IMR-90 (cell line): ENCODE results near the gene CEP63. TPM values are rescaled to one million over a fixed set of nuclear protein-coding genes. Genes with fewer than 3 reads are reported as not detected.

Experiments used
- ATAC-seq: fragments of 200-7000 bp; cut with Tn5 transposase; 2 replicates; pipeline ENCODE4 v1.9.1; 2020; ENCODE audit warnings: low read depth, mild to moderate bottlenecking, moderate library complexity
- BruUV-seq: library from RNA; stranded (reverse); fragments of 400-500 nt; replicated peaks from 2 replicates; lab custom pipeline; 2021; lab: Mats Ljungman, UMichigan
- CTCF ChIA-PET: fragments of 300-600 bp; formaldehyde crosslinking; extraction: SDS; loops from one replicate; lab custom pipeline; 2021; ENCODE audit warnings: antibody characterized with exemption; lab: Yijun Ruan, JAX
- POLR2A ChIA-PET: fragments of 300-600 bp; sonication (Branson Sonifier 250); formaldehyde crosslinking; loops from one replicate; lab custom pipeline; 2022; ENCODE audit warnings: antibody characterized with exemption; ENCODE audit not compliant: unreplicated experiment; lab: Charles Lee
- DNase-seq: peaks from one replicate; pipeline ENCODE4 v3.0.0; 2013
- H2AFZ ChIP-seq: replicated peaks from 2 replicates; pipeline ENCODE3; 2013; ENCODE audit warnings: low read length, mild to moderate bottlenecking; ENCODE audit not compliant: poor library complexity
- H2AK5ac ChIP-seq: 2 replicates; pipeline ENCODE4 v1.6.1; 2013; ENCODE audit warnings: low read depth, low read length, inconsistent platforms
- H2AK9ac ChIP-seq: replicated peaks from 2 replicates; pipeline ENCODE3; 2013; ENCODE audit warnings: mild to moderate bottlenecking, low read depth, low read length, moderate library complexity; ENCODE audit not compliant: poor library complexity
- H2BK120ac ChIP-seq: 2 replicates; pipeline ENCODE4 v1.6.1; 2013; ENCODE audit warnings: low read depth, low read length, inconsistent platforms
- H2BK15ac ChIP-seq: 3 replicates; pipeline ENCODE4 v1.6.1; 2013; ENCODE audit warnings: low read depth, low read length, inconsistent platforms
- H2BK20ac ChIP-seq: 2 replicates; pipeline ENCODE4 v1.6.1; 2013; ENCODE audit warnings: low read depth, mild to moderate bottlenecking, inconsistent platforms, low read length, moderate library complexity
- H2BK5ac ChIP-seq: 2 replicates; pipeline ENCODE4 v1.6.1; 2013; ENCODE audit warnings: mild to moderate bottlenecking, low read depth, low read length, inconsistent platforms; ENCODE audit not compliant: poor library complexity, severe bottlenecking
- H3K14ac ChIP-seq: replicated peaks from 2 replicates; pipeline ENCODE4 v1.6.1; 2013; ENCODE audit warnings: low read depth, low read length, inconsistent platforms
- H3K18ac ChIP-seq: 2 replicates; pipeline ENCODE4 v1.6.1; 2013; ENCODE audit warnings: low read depth, low read length, control low read depth
- H3K23ac ChIP-seq: 2 replicates; pipeline ENCODE4 v1.6.1; 2013; ENCODE audit warnings: low read depth, low read length, inconsistent platforms
- H3K27ac ChIP-seq: 2 replicates; pipeline ENCODE4 v1.5.1; 2013; ENCODE audit warnings: mild to moderate bottlenecking, control low read depth, low read length; ENCODE audit not compliant: insufficient read depth
- H3K27me3 ChIP-seq: 2 replicates; pipeline ENCODE4 v1.6.1; 2013; ENCODE audit warnings: low read length; ENCODE audit not compliant: control insufficient read depth, insufficient read depth
- H3K36me3 ChIP-seq: 2 replicates; pipeline ENCODE4 v1.6.1; 2013; ENCODE audit warnings: low read length, mixed read lengths; ENCODE audit not compliant: control insufficient read depth, insufficient read depth
- H3K4ac ChIP-seq: 2 replicates; pipeline ENCODE4 v1.6.1; 2013; ENCODE audit warnings: low read depth, low read length, inconsistent platforms
- H3K4me1 ChIP-seq: 2 replicates; pipeline ENCODE4 v1.6.1; 2013; ENCODE audit warnings: low read length, mixed read lengths; ENCODE audit not compliant: control insufficient read depth, insufficient read depth
- H3K4me2 ChIP-seq: 2 replicates; pipeline ENCODE4 v1.6.1; 2013; ENCODE audit warnings: low read depth, mild to moderate bottlenecking, control low read depth, low read length, moderate library complexity
- H3K4me3 ChIP-seq: 2 replicates; pipeline ENCODE4 v1.5.1; 2013; ENCODE audit warnings: low read depth, mild to moderate bottlenecking, control low read depth, low read length, moderate library complexity; ENCODE audit not compliant: insufficient read depth
- H3K56ac ChIP-seq: 2 replicates; pipeline ENCODE4 v1.6.1; 2013; ENCODE audit warnings: low read length, inconsistent platforms; ENCODE audit not compliant: insufficient read depth; ENCODE audit errors: extremely low read depth
- H3K79me1 ChIP-seq, 2 experiments: 2 replicates each; pipeline ENCODE4 v1.6.1; 2013; ENCODE audit warnings: low read length in 2 of 2, inconsistent platforms in 1 of 2, low read depth in 1 of 2
- H3K9ac ChIP-seq: 2 replicates; pipeline ENCODE4 v1.6.1; 2013; ENCODE audit warnings: low read depth, low read length, control low read depth
- H3K9me1 ChIP-seq: 2 replicates; pipeline ENCODE4 v1.6.1; 2013; ENCODE audit warnings: low read length, inconsistent platforms; ENCODE audit not compliant: insufficient read depth
- H3K9me3 ChIP-seq: 2 replicates; pipeline ENCODE4 v1.6.1; 2013; ENCODE audit warnings: low read length; ENCODE audit not compliant: control insufficient read depth, insufficient read depth
- H4K20me1 ChIP-seq: 2 replicates; pipeline ENCODE4 v1.6.1; 2013; ENCODE audit warnings: low read length, inconsistent platforms; ENCODE audit not compliant: insufficient read depth
- H4K5ac ChIP-seq: 2 replicates; pipeline ENCODE4 v1.6.1; 2013; ENCODE audit warnings: mild to moderate bottlenecking, low read depth, low read length, control low read depth
- H4K8ac ChIP-seq, 2 experiments: 2 replicates each; pipeline ENCODE4 v1.6.1; 2013; ENCODE audit warnings: low read depth in 2 of 2, low read length in 2 of 2, control low read depth in 1 of 2, inconsistent platforms in 1 of 2
- H4K91ac ChIP-seq: 2 replicates; pipeline ENCODE4 v1.6.1; 2013; ENCODE audit warnings: low read depth, low read length, inconsistent platforms; ENCODE audit not compliant: insufficient read depth
- BHLHE40 ChIP-seq: fragments of 150-350 bp; IDR thresholded peaks from 2 replicates; pipeline ENCODE4 v1.6.1; 2016; ENCODE audit warnings: mild to moderate bottlenecking, low read depth, low read length
- CEBPB ChIP-seq: IDR thresholded peaks from 2 replicates; pipeline ENCODE4 v1.6.1; 2012; ENCODE audit warnings: low read depth, low read length, improper control_type of control experiment
- CHD1 ChIP-seq: IDR thresholded peaks from 2 replicates; pipeline ENCODE4 v1.6.1; 2012; ENCODE audit warnings: low read depth, low read length, improper control_type of control experiment
- CTCF ChIP-seq: conservative IDR thresholded peaks from 2 replicates; pipeline ENCODE4 v1.5.1; 2012; ENCODE audit warnings: mild to moderate bottlenecking, low read depth, low read length, improper control_type of control experiment
- ELK1 ChIP-seq: fragments of 150-350 bp; IDR thresholded peaks from 2 replicates; pipeline ENCODE4 v1.6.1; 2016; ENCODE audit warnings: low read depth, mild to moderate bottlenecking, low read length, moderate library complexity, borderline replicate concordance
- FOS ChIP-seq: fragments of 150-350 bp; IDR thresholded peaks from 2 replicates; pipeline ENCODE4 v1.6.1; 2016; ENCODE audit warnings: low read depth, low read length
- MAFK ChIP-seq: IDR thresholded peaks from 2 replicates; pipeline ENCODE4 v1.6.1; 2012; ENCODE audit warnings: low read depth, low read length, improper control_type of control experiment
- MAZ ChIP-seq: IDR thresholded peaks from 2 replicates; pipeline ENCODE4 v1.6.1; 2012; ENCODE audit warnings: low read depth, mild to moderate bottlenecking, low read length, improper control_type of control experiment, moderate library complexity, borderline replicate concordance
- MXI1 ChIP-seq: IDR thresholded peaks from 2 replicates; pipeline ENCODE4 v1.6.1; 2012; ENCODE audit warnings: low read depth, mild to moderate bottlenecking, low read length, moderate library complexity, borderline replicate concordance
- NFE2L2 ChIP-seq: fragments of 150-350 bp; IDR thresholded peaks from 2 replicates; pipeline ENCODE4 v1.6.1; 2016; ENCODE audit warnings: low read depth, mild to moderate bottlenecking, low read length
- POLR2A ChIP-seq: IDR thresholded peaks from 2 replicates; pipeline ENCODE4 v1.6.1; 2012; ENCODE audit warnings: mild to moderate bottlenecking, low read depth, low read length
- RAD21 ChIP-seq: IDR thresholded peaks from 2 replicates; pipeline ENCODE4 v1.6.1; 2012; ENCODE audit warnings: low read length, improper control_type of control experiment
- RCOR1 ChIP-seq: IDR thresholded peaks from 2 replicates; pipeline ENCODE4 v1.6.1; 2012; ENCODE audit warnings: mild to moderate bottlenecking, low read length, improper control_type of control experiment; ENCODE audit not compliant: insufficient replicate concordance
- RFX5 ChIP-seq: IDR thresholded peaks from 2 replicates; pipeline ENCODE4 v1.8.0; 2012; ENCODE audit warnings: low read depth, mild to moderate bottlenecking, low read length, moderate library complexity
- SMC3 ChIP-seq: fragments of 150-350 bp; IDR thresholded peaks from 2 replicates; pipeline ENCODE4 v1.6.1; 2016; ENCODE audit warnings: low read depth, mild to moderate bottlenecking, antibody characterized with exemption, low read length, moderate library complexity
- USF2 ChIP-seq: fragments of 150-350 bp; IDR thresholded peaks from 2 replicates; pipeline ENCODE4 v1.6.1; 2017; ENCODE audit warnings: mild to moderate bottlenecking, antibody characterized with exemption, low read length, low read depth
- WGBS, 2 experiments: methylation state at CpG; one replicate each; pipeline versions ENCODE4 v1.1.5 to v1.1.7; 2013; ENCODE audit warnings: missing lambda C conversion rate in 2 of 2; ENCODE audit not compliant: insufficient read length in 1 of 2; ENCODE audit errors: extremely low coverage in 2 of 2; 5-methylcytosine and 5-hydroxymethylcytosine counted together
- dilution Hi-C: fragments of 300-500 bp; cut with HindIII; formaldehyde crosslinking; loops from one replicate; pipeline ENCODE4 v1.14.3; 2018; ENCODE audit warnings: low sequenced_read_pairs; ENCODE audit not compliant: unreplicated experiment
- in situ Hi-C: fragments of 300-500 bp; cut with MboI; formaldehyde crosslinking; loops from 3 replicates; pipeline ENCODE4 v1.14.3; 2019; ENCODE audit warnings: low sequenced_read_pairs, inconsistent platforms, mixed read lengths
- intact Hi-C: fragments of 100-400 bp; cut with micrococcal nuclease; formaldehyde crosslinking; loops from 2 replicates; pipeline ENCODE4 v1.10.0; 2022
- polyA plus RNA-seq, 3 experiments: library from polyadenylated mRNA; depleted of rRNA; stranded (reverse); fragments of >200 nt; gene quantifications; 2 replicates each; pipeline ENCODE4 v1.2.3, GENCODE V29; 2012; ENCODE audit warnings: low replicate concordance in 1 of 3
- total RNA-seq: library from RNA; depleted of rRNA; stranded (reverse); fragments of >200 nt; gene quantifications from 2 replicates; pipeline ENCODE4 v1.2.3, GENCODE V29; 2012

CEP63 gene
- total and polyA plus RNA-seq, 2 of the 4 experiments (the other 2 are of a cell fraction): 6.5 to 9.1 TPM

GRCh38 chr3:134445095-134445494, 40.8 kb upstream of the CEP63 start:
- Histone ChIP-seq H2AFZ (no peak overlapping the region), H4K91ac (no peak overlapping the region), H2AK9ac (no peak overlapping the region), H3K27me3 (no peaks in the 10 kb centered on the region), H2BK15ac (no peak overlapping the region), H4K8ac (no peak overlapping the region), H3K27ac (no peak overlapping the region), H3K4ac (no peak overlapping the region), H3K4me1 (peaks cover 20% of the 10 kb centered on the region), H3K9ac (no peak overlapping the region), H3K36me3 (no peaks in the 10 kb centered on the region), H2BK20ac (no peak overlapping the region), H3K4me2 (no peak overlapping the region), H3K56ac (no peak overlapping the region), H4K5ac (no peak overlapping the region; the same call in 1 of the 2 replicates), H3K14ac (no peak overlapping the region), H2AK5ac (no peak overlapping the region), H2BK5ac (no peak overlapping the region), H3K9me1 (peaks cover 21% of the 10 kb centered on the region), H3K18ac (peak overlapping the region; percentile 14; the same call in 1 of the 2 replicates), H2BK120ac (no peak overlapping the region), H4K20me1 (no peaks in the 10 kb centered on the region), H3K23ac (no peak overlapping the region), H3K9me3 (no peaks in the 10 kb centered on the region), H3K79me1 (peaks cover 3 to 9% of the 10 kb centered on the region in 2 experiments; a peak in 2 of 4 replicates), H3K4me3 (no peak overlapping the region)
- DNase-seq (no peak), ATAC-seq (no peak)
- POLR2A ChIA-PET: interaction anchor here (1.0 kb wide), 1 partner anchor 71 kb away, joined by 3 read pairs; the partner anchor contains the start of gene AMOTL2
- dilution Hi-C loops: no loop called here
- intact Hi-C loops: loop anchor here (5.0 kb wide), 1 partner anchor 73 kb away; the partner anchor contains the start of gene AMOTL2
- no CpG with 5 or more reads among the region's 1 CpG for WGBS, 2 experiments
- no peak for TF ChIP-seq RCOR1
- TF ChIP-seq RAD21: no peak
- TF ChIP-seq POLR2A: no peak
- no peak for TF ChIP-seq CTCF
- TF ChIP-seq MAFK: no peak
- no peak for TF ChIP-seq BHLHE40
- no peak for TF ChIP-seq RFX5
- no peak for TF ChIP-seq SMC3
- TF ChIP-seq NFE2L2: no peak
- TF ChIP-seq FOS: no peak
- TF ChIP-seq USF2: no peak
- TF ChIP-seq ELK1: no peak
- TF ChIP-seq CEBPB: no peak
- TF ChIP-seq CHD1: no peak
- TF ChIP-seq MAZ: no peak
- TF ChIP-seq MXI1: no peak
- CTCF ChIA-PET: no interaction called here
- in situ Hi-C loops: no loop called here
- BruUV-seq: no TSS peak
